GM21786 (cell line): ENCODE measurements around the gene MVB12B.

ENCODE experiments used
- ATAC-seq: cut with Tn5 transposase; IDR thresholded peaks from one replicate; pipeline ENCODE4 v1.9.1; 2021; ENCODE audit not compliant: unreplicated experiment

Gene MVB12B

GRCh38 chr9:126303488-126303887 lies 23.1 kb upstream of the MVB12B start:
- ATAC-seq, result no peak

DNA sequence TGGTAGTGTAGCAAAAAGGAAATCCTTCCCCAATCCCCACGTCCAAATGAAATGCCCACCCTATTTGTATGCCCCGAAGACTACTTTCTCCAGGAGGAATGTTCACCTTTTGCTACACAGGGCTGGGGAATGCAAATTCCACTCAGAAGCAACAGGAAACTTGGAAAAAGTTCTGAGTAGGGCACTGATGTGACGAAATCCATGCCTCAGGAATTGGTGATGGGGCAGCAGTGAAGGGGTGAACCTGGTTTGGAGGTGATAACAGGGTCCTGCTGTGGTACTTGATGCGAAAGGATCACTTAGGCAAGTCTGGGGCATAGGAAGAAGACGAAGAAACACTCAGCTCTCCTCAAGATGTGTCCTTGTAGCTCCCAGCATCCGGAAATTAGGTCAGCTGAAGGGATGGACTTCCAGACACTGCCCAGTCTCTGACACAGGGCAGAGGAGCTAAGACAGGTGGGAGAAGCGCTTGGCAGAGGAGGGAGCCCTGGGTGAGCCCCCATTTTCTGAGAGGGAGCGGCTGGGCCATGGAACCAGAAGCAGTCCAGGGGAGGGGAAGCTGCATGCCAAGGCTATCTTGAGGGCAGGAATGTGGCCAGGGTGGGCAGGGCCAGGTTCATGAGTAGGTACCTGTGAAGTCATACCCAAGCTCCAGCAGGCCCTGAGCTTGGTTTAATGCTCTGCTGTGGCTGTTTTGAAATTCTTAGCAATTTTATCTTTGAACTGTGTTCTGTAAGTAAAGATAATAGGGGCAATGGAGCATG lies 22.2 kb upstream of the MVB12B start:
- no peak for ATAC-seq

GRCh38 chr9:126304971-126305320 lies 21.7 kb upstream of the MVB12B start:
- ATAC-seq, result no peak

DNA sequence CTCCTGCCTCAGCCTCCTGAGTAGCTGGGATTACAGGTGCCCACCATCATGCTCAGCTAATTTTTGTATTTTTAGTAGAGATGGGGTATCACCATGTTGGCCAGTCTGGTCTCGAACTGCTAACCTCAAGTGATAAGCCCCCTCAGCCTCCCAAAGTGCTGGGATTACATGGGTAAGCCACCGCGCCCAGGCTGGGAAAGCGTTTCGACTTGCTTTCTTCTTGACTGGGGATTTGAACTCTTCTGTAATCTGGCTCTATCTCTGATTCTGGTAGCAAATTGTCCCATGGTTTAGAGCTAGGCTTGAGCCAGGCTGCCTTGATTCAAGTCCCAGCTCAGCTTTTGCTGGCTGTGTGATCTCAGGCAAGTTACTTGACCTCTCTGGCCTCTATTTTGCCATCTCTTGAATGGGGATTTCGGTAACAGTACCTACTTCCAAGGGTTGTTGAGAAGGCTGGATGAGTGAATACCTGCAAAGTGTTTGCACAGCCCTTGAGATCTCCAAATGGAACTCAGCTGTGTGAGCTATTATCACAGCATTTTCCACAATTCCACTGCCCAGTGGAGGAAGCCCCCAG lies 20.5 kb upstream of the MVB12B start:
- no peak for ATAC-seq

DNA sequence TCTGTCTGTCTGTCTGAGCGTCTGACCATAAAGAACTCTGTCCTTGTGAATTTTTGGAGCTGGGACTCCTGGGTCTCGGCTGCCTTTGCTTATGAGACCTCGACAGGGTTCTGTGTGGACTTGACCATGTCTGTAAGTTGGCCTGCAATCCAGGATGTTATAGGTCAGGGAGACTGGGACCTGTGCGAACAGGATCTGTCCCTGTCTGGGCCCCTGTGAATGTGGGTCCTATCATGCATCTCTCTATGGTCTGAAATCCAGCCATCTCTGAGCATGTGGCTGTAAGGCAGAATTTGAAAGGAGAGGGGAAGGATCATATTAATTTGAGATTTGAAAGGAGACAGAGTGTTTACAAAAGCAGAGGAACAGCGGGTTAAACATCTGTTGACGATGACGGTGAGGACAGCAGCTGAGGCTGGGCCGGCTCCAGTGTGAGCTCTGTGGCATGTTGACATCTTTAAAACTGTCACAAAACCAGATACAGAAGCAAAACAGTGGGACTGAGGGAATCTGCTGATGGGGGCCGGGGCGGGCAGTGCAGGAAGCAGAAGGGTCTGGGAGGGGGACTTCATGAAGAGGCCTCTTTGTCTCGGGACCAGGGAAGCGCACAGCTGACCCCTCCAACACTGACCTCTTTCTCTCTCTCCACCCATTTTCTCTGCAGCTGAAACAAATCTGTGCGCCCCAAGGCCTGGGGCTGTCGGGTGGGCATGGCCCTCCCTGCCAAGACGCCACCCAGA lies 19.1 kb upstream of the MVB12B start:
- ATAC-seq, result no peak

- no peak for ATAC-seq
These were observed 17.0 kb upstream of the MVB12B start for GRCh38 chr9:126309427-126310189.

DNA sequence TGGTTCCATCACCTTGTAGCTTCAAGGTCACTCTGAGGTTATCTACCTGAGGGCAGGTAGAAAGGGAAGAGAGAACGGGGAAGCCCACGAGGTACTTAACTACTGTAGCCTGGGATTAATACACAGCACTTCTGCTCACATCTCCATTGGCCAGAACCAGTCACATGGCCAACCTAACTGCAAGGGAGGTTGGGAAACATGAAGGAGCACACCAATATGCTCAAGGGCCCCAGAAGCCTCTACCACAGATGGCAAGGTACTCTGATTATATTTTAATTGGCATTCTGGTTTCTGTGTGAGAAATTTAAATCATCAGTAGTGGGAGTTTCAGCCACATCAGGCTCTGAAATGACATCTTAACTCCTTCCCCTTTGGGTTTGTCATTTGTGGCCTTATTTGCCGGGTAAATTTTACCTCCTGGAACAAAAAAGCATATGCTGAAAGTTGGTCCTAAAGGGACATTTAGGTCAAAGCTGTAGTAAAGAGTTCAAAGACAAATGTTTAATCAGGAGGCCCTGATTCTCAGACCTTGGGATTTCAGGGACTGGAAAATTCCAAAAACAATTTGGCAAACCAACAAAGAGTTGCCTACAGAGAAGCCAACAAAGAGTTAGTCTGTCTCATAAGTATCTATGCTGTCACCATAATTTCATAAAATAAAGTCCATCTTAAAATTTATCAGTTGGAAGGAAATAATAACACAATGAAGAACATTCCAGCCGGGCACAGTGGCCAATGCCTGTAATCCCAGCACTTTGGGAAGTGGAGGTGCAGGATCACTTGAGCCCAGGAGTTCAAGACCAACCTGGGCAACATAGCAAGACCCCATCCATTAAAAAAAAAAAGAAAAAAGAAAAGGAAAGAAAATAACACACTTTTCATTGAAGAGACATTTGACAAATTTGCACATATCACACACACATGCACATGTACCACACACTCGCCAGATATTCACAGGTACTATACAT lies 13.8 kb upstream of the MVB12B start:
- no peak for ATAC-seq

- ATAC-seq, result no peak
These were observed 10.5 kb upstream of the MVB12B start for GRCh38 chr9:126316085-126316655.

DNA sequence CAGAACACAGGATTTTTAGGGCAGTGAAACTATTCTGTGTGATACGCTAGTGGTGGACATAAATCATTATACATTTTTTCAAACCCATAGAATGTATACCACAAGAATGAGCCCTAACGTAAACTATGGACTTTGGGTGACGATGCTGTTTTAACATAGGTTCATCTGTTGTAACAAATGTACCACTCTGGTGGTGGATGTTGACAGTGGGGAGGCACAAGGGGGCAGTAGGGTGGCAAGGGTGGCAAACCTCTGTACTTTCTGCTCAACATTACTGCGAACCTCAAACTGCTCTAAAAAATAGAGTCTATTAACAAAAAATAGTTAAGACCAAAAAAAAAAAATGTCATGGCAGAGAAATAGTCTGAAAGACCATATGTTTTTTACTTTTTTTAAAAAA lies 9.1 kb upstream of the MVB12B start:
- no peak for ATAC-seq

GRCh38 chr9:126318858-126319257 lies 7.8 kb upstream of the MVB12B start:
- no peak for ATAC-seq

GRCh38 chr9:126319671-126320070 lies 7.0 kb upstream of the MVB12B start:
- no peak for ATAC-seq

GRCh38 chr9:126320158-126320922 lies 6.3 kb upstream of the MVB12B start:
- ATAC-seq, result no peak

- no peak for ATAC-seq
These were observed 4.9 kb upstream of the MVB12B start for GRCh38 chr9:126321742-126322141.

GRCh38 chr9:126325821-126326220 lies 808 bp upstream of the MVB12B start:
- no peak for ATAC-seq

DNA sequence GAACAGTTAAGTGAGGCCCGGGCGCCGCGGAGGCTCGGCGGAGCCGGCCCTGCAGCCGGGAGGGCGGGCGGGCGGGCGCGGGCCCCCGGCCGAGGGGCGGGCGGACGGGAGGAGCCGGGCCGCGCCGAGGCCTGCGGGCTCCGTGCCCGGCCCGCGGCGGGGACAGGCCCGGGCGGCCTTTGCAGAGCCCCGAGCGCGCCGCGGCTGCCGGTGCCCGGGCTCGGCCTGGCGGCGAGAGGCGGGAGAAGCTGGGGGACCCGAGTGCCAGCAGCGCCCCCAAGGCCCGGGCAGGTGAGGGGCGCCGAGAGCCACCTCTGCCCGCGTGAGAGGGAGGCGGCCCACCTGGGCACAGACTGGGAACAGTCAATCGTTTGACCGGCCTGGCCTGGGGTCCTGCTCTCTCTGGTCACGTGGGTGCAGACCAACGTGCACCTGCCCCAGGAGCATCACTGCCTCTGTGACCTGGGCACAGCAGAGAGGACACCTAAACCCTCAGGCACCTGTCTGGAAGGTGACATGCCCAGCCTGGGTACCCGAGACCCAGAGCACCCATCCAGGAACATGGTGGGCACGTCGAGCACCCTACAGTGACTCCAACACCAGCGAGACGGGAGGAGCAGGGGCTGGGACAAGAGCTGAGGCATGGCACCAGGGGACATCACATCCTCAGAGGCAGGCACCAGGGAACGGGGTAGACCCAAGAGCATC lies 531 bp downstream of the MVB12B start:
- no peak for ATAC-seq

DNA sequence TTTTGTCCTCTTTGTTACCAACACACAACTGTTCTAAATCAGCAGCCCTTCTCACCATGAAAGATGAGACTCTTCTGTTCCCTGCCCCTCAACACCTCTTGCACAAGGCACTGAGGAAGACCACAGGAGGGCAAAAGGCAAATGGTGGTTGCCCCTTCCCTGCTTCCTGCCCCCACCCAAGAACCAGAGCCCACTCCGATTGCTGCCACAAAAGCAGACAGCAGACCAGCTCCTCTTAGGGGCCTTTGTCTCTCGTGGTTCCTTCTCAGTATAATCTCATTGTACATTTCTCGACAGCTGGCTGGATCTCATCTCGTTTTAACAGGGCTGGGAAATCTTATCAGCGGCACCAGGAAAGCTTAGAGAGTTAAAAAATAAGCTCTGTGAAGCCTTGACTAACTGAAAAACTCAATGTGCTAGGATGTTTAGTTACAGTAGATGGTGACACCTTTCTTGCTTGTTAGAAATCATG lies 1.1 kb downstream of the MVB12B start:
- ATAC-seq, result no peak

GRCh38 chr9:126328407-126328806 lies 1.8 kb downstream of the MVB12B start:
- no peak for ATAC-seq

- no peak for ATAC-seq
These were observed 3.0 kb downstream of the MVB12B start for GRCh38 chr9:126329476-126330275.
